Activated CD8-positive, alpha-beta T cell treated with anti-CD3 and anti-CD28 coated beads, Interleukin-2, amount 10 ng/mL, durations not matched to agents 7 days and 5 days (primary cell): ENCODE measurements around the gene VCP. TPM values are rescaled to one million over a fixed set of nuclear protein-coding genes. Genes with fewer than 3 reads are reported as not detected.

Experiments
- ATAC-seq: fragments of 150-1000 bp; cut with Tn5 transposase; one replicate; pipeline ENCODE4 v1.10.0; 2021; ENCODE audit warnings: moderate library complexity
- CTCF ChIA-PET: fragments of 350-600 bp; sonication (Branson Sonifier 250); formaldehyde crosslinking; loops from one replicate; lab custom pipeline; 2021; ENCODE audit warnings: antibody characterized with exemption; lab: Charles Lee
- POLR2A ChIA-PET: fragments of 350-600 bp; sonication (Branson Sonifier 250); formaldehyde crosslinking; loops from one replicate; lab custom pipeline; 2021; ENCODE audit warnings: antibody characterized with exemption; lab: Charles Lee
- DNase-seq: peaks from one replicate; pipeline ENCODE4 v3.0.0-alpha.2; 2020
- H3K27ac Mint-ChIP-seq: one replicate; pipeline ENCODE4 v1.8.0; 2021; ENCODE audit warnings: mild to moderate bottlenecking, mixed read lengths
- H3K27me3 Mint-ChIP-seq: one replicate; pipeline ENCODE4 v1.8.0; 2021; ENCODE audit warnings: low read depth, mixed read lengths
- H3K36me3 Mint-ChIP-seq: one replicate; pipeline ENCODE4 v1.8.0; 2021; ENCODE audit warnings: low read depth, mixed read lengths
- H3K4me1 Mint-ChIP-seq: one replicate; pipeline ENCODE4 v1.8.0; 2021; ENCODE audit warnings: low read depth, mixed read lengths
- H3K4me3 Mint-ChIP-seq: one replicate; pipeline ENCODE4 v1.8.0; 2021; ENCODE audit warnings: mild to moderate bottlenecking, mixed read lengths
- H3K9me3 Mint-ChIP-seq: one replicate; pipeline ENCODE4 v1.8.0; 2022; ENCODE audit warnings: mixed read lengths; ENCODE audit not compliant: insufficient read depth
- total RNA-seq, 2 experiments: library from RNA; stranded (reverse); gene quantifications; one replicate each; pipeline ENCODE4 v1.2.3, GENCODE V29; 2021

VCP gene
- total RNA-seq, 2 experiments from 2014 or later, result 214 to 217 TPM

- ATAC-seq (no peak), DNase-seq (no peak)
- peaks cover 88% of the 10 kb centered on the region for H3K36me3 Mint-ChIP-seq
- H3K27me3 Mint-ChIP-seq, result no peaks in the 10 kb centered on the region
- ChIA-PET POLR2A (interaction anchor here (1.7 kb wide), 1 partner anchor 11 kb away, joined by 8 read pairs; the partner anchor contains the start of gene VCP), CTCF (interaction anchor here (0.9 to 7.0 kb wide), 3 partner anchors 10 to 161 kb away, joined by 3 to 39 read pairs (median 3); no protein-coding TSS in a partner anchor)
- no peaks in the 10 kb centered on the region for H3K4me1 Mint-ChIP-seq
- H3K4me3 Mint-ChIP-seq, result no peak overlapping the region
- no peaks in the 10 kb centered on the region for H3K9me3 Mint-ChIP-seq
- no peak overlapping the region for H3K27ac Mint-ChIP-seq
Observed at GRCh38 chr9:35060548-35061207, 11.7 kb downstream of the VCP start.

DNA sequence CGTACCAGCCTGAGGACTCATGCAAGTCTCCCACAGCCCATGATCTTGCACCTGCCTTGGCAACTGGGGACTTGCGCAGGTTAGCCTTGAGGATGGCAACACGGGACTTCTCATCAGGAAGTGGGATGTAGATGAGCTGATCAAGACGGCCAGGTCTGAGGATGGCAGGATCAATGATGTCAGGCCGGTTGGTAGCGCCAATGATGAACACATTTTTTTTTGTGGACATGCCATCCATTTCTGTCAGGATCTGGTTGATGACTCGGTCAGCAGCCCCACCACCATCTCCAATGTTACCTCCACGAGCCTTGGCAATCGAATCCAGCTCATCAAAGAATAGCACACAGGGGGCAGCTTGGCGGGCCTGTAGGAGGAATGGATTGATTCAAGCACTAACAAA is 13.0 kb downstream of the VCP start:
- no peak for DNase-seq
- Mint-ChIP-seq H3K4me3 (no peak overlapping the region), H3K9me3 (no peaks in the 10 kb centered on the region), H3K27me3 (no peaks in the 10 kb centered on the region), H3K36me3 (peaks cover 87% of the 10 kb centered on the region), H3K27ac (no peak overlapping the region), H3K4me1 (no peaks in the 10 kb centered on the region)
- ChIA-PET CTCF (interaction anchor here (7.0 kb wide), 1 partner anchor 9 kb away, joined by 39 read pairs; no protein-coding TSS in a partner anchor), POLR2A (interaction anchor here (0.8 kb wide), 1 partner anchor 8 kb away, joined by 3 read pairs; no protein-coding TSS in a partner anchor)
- no peak for ATAC-seq

- Mint-ChIP-seq H3K9me3 (no peaks in the 10 kb centered on the region), H3K36me3 (peaks cover 80% of the 10 kb centered on the region), H3K27ac (no peak overlapping the region), H3K4me3 (no peak overlapping the region), H3K4me1 (no peaks in the 10 kb centered on the region), H3K27me3 (no peaks in the 10 kb centered on the region)
- ATAC-seq (no peak), DNase-seq (no peak)
- POLR2A ChIA-PET, result no interaction called here
- CTCF ChIA-PET, result no interaction called here
Observed at GRCh38 chr9:35057271-35057620, 15.2 kb downstream of the VCP start.

- Mint-ChIP-seq H3K4me3 (no peak overlapping the region), H3K36me3 (peaks cover 79% of the 10 kb centered on the region), H3K9me3 (no peaks in the 10 kb centered on the region), H3K27ac (no peak overlapping the region), H3K4me1 (no peaks in the 10 kb centered on the region), H3K27me3 (no peaks in the 10 kb centered on the region)
- ChIA-PET CTCF (no interaction called here), POLR2A (no interaction called here)
- no peak for DNase-seq
- ATAC-seq, result peak; percentile 31
Observed at GRCh38 chr9:35056571-35057270, 15.7 kb downstream of the VCP start.

DNA sequence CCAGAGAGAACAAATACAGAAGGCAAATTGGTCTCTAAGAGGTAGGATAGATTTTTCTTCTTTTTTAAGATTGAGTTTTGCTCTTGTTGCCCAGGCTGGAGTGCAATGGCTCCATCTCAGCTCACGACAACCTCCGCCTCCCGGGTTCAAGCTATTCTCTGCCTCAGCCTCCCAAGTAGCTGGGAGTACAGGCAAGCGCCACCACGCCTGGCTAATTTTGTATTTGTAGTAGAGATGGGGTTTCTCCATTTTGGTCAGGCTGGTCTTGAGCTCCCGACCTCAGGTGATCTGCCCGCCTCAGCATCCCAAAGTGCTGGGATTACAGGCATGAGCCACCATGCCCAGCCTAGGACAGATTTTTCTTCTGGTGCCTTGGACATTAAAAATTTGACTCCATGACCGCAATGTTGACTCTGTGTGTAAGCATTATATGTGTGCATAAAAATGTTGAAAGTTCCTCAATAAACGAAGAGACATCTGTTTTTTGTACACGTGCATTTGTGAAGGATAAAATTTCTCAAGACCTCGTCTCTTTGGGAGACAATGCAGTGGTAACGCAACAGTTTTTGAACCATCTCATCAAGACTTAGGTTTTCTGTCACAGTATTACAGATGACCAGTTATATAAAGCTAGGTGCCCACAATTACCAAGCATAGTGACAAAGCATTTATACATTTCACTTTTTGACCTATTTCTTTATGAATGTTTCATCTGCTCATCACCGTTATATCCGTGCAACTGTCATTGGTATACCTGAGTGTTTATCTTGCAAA is 17.4 kb downstream of the VCP start:
- CTCF ChIA-PET, result interaction anchor here (0.8 kb wide), 1 partner anchor 156 kb away, joined by 3 read pairs; no protein-coding TSS in a partner anchor

DNA sequence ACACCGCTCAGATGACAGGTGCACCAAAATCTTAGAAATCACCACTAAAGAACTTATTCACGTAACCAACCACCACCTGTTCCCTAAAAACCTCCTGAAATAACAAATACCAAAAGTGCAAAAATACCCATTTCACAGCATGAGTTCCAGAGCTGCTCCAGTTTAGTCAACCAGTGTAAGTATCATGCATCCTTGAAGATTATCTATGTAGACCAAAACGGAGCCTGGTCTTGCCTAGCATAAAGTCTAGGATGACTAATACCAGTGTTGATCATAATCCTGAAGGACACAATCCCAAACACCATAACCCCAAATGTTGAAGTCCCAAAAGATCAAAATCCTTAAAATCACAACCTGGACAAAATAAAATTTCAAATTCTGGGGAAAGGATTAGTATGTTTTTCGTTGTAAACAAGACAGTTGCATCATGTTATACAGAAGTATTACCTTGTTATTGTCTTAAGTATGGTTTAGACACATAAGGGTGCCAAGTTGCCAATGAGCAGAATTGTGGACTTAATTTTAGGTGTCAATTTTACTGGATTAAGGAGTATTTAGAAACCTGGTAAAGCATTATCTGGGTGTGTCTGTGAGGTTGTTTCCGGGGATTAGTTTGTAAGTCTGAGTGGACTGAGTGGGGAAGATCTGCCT is 18.1 kb downstream of the VCP start:
- ChIA-PET CTCF (interaction anchor here (3.8 to 6.3 kb wide), 2 partner anchors 70 to 157 kb away, joined by 24 to 124 read pairs; a partner anchor contains a TSS), POLR2A (interaction anchor here (0.7 kb wide), 1 partner anchor 12 kb away, joined by 3 read pairs; no protein-coding TSS in a partner anchor)
- peaks cover 63% of the 10 kb centered on the region for H3K36me3 Mint-ChIP-seq
- no peak overlapping the region for H3K27ac Mint-ChIP-seq
- DNase-seq (no peak), ATAC-seq (no peak)
- no peaks in the 10 kb centered on the region for H3K27me3 Mint-ChIP-seq
- no peaks in the 10 kb centered on the region for H3K4me1 Mint-ChIP-seq
- H3K9me3 Mint-ChIP-seq, result no peaks in the 10 kb centered on the region
- no peak overlapping the region for H3K4me3 Mint-ChIP-seq

More for the DNA sequence above, 17.4 kb downstream of the VCP start:
- no peak for DNase-seq
- POLR2A ChIA-PET, result interaction anchor here (0.7 kb wide), 1 partner anchor 11 kb away, joined by 3 read pairs; no protein-coding TSS in a partner anchor
- Mint-ChIP-seq H3K4me1 (no peaks in the 10 kb centered on the region), H3K4me3 (no peak overlapping the region), H3K27me3 (no peaks in the 10 kb centered on the region), H3K9me3 (no peaks in the 10 kb centered on the region), H3K36me3 (peaks cover 68% of the 10 kb centered on the region), H3K27ac (no peak overlapping the region)
- no peak for ATAC-seq

GRCh38 chr9:35051069-35051967 is 21.1 kb downstream of the VCP start:
- Mint-ChIP-seq H3K27ac (peak overlapping the region; percentile 28), H3K4me1 (no peaks in the 10 kb centered on the region), H3K36me3 (peaks cover 45% of the 10 kb centered on the region), H3K9me3 (no peaks in the 10 kb centered on the region), H3K27me3 (no peaks in the 10 kb centered on the region), H3K4me3 (no peak overlapping the region)
- ChIA-PET CTCF (interaction anchor here (0.6 to 6.3 kb wide), 38 partner anchors 8 to 679 kb away, joined by 3 to 124 read pairs (median 6); partner anchors contain the start of genes DNAJB5, FANCG, PIGO and STOML2), POLR2A (interaction anchor here (0.6 to 1.4 kb wide), 7 partner anchors 8 to 152 kb away, joined by 3 to 7 read pairs (median 4); partner anchors contain the start of genes FANCG and VCP)
- ATAC-seq (peak; percentile 64), DNase-seq (peak; percentile 66)

DNA sequence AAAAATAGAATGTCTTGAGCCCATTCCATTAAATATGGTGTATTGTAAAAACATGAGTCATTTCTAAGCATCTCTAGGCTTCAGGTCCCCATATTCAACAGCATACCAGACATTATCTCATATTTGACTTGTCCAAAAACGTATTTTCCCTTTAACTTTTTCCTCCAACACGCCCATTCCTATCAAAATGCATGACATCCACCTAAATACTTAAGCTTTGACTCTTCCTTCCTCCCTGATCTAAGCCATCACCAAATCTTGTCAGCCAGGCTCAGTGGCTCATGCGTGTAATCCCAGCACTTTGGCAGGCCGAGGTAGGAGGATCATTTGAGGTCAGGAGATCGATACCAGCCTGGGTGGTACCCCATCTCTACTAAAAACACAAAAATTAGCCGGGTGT is 23.9 kb downstream of the VCP start:
- CTCF ChIA-PET, result interaction anchor here (4.8 to 6.3 kb wide), 2 partner anchors 14 to 151 kb away, joined by 39 to 124 read pairs; a partner anchor contains a TSS
- POLR2A ChIA-PET, result no interaction called here
- H3K27ac Mint-ChIP-seq, result no peak overlapping the region
- H3K4me1 Mint-ChIP-seq, result no peaks in the 10 kb centered on the region
- no peaks in the 10 kb centered on the region for H3K27me3 Mint-ChIP-seq
- peaks cover 26% of the 10 kb centered on the region for H3K36me3 Mint-ChIP-seq
- DNase-seq (no peak), ATAC-seq (no peak)
- no peak overlapping the region for H3K4me3 Mint-ChIP-seq
- H3K9me3 Mint-ChIP-seq, result no peaks in the 10 kb centered on the region

- no peak for DNase-seq
Observed at GRCh38 chr9:35044071-35044470, 28.4 kb downstream of the VCP start.

DNA sequence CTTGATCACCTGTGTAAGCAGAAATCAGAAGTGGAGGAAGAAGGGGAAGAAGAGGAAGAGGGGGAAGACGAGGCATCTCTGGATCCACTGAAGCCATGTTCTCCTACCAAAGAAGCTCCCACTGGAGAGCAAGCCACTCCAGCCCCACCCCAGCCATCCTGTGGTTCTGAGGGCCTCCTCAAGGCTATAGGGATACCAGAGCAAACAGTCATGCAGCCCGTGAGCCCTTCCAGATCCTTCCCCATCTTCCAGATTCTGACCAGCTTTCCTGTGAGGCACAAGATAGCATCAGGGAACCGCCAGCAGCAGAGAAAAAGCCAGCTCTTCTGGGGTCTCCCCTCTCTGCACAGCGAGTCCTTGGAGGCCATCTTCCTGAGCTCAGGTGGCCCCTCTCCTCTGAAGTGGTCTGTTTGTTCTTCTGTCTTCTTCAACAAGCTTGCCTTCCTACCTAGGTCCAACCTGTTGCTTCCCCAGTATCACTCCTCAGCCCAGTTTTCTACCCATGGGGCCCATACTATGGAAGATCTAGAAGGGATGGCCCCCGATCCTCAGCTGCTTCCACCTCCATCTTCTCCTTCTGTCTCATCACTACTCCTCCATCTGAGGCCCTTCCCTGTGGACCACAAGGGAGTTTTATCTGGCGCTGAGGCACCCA is 29.4 kb downstream of the VCP start:
- no peaks in the 10 kb centered on the region for H3K27me3 Mint-ChIP-seq
- no peaks in the 10 kb centered on the region for H3K4me1 Mint-ChIP-seq
- no peaks in the 10 kb centered on the region for H3K9me3 Mint-ChIP-seq
- H3K36me3 Mint-ChIP-seq, result no peaks in the 10 kb centered on the region
- peak overlapping the region; percentile 26 for H3K27ac Mint-ChIP-seq
- POLR2A ChIA-PET, result interaction anchor here (2.1 kb wide), 1 partner anchor 29 kb away, joined by 7 read pairs; the partner anchor contains the start of gene VCP
- ATAC-seq (no peak), DNase-seq (no peak)
- H3K4me3 Mint-ChIP-seq, result no peak overlapping the region
- CTCF ChIA-PET, result interaction anchor here (0.9 to 1.5 kb wide), 4 partner anchors 8 to 143 kb away, joined by 3 to 6 read pairs (median 4); no protein-coding TSS in a partner anchor

More at GRCh38 chr9:35044071-35044470, 28.4 kb downstream of the VCP start:
- ChIA-PET CTCF (interaction anchor here (1.0 to 1.5 kb wide), 2 partner anchors 8 kb away, joined by 3 to 5 read pairs; no protein-coding TSS in a partner anchor), POLR2A (interaction anchor here (2.1 kb wide), 1 partner anchor 28 kb away, joined by 7 read pairs; the partner anchor contains the start of gene VCP)
- no peak for ATAC-seq
- no peak overlapping the region for H3K4me3 Mint-ChIP-seq
- no peak overlapping the region for H3K27ac Mint-ChIP-seq
- no peaks in the 10 kb centered on the region for H3K4me1 Mint-ChIP-seq
- no peaks in the 10 kb centered on the region for H3K27me3 Mint-ChIP-seq
- H3K36me3 Mint-ChIP-seq, result peaks cover 6% of the 10 kb centered on the region
- H3K9me3 Mint-ChIP-seq, result no peaks in the 10 kb centered on the region
